ENCODE measurements around the gene VARS1.

VARS1 gene

DNA sequence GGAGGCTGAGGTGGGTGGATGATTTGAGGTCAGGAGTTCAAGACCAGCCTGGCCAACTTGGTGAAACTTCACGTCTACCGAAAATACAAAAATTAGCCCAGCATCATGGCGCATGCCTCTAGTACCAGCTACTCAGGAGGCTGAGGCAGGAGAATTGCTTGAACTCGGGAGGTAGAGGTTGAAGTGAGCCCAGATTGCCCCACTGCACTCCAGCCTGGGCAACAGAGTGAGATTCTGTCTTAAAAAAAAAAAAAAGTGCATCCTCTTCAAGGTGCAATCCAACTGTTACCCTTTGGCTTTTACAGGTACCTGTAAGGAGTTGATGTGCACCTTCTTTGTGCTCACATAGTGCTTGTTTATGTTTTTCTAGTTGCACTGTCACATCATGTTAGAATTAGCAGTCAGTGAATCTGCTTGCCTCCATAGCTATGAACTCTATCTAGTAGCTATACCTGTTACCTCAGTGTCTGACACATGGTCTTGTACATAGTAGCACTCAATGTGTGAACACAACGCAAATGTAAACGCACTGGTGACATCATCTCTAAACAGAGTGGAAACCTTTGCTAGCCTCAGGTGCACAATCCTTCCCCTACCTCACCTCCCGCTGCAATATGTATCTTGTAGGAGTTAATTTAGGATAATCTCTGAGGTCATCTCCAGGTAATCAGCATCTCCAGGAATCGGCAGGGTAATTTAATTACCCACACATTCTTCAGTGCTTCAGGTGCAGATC is 46.1 kb downstream of the VARS1 start:
- no peak for DNase-seq (ENCODE audit: low read depth in 2 of 2, low spot score in 1 of 2)

Data from stimulated activated CD8-positive, alpha-beta memory T cell treated with anti-CD3 and anti-CD28 coated beads, Interleukin-4, amount 100 ng/mL, for 4 hours (primary cell).